ENCODE data around the gene HEATR3.

Gene HEATR3

DNA sequence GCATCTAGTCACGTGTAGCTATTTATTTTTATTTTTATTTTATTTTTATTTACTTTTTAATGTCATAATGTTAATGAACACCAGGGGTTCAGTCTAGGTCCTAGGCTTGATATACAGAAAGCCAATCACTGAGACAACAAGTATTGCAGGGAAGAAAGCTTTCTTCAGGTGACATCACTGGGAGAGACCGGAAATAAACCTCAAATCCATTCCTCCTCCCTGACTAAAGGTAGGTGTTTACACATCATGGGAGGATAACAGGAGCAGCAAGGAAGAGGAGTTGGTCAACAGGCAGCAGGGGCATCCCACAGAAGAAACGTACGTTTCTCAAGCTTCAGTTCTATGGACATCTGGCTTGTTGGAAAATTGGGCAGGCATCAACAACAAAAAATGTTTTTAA, 9.5 kb upstream of the HEATR3 start:
- no peak for TF ChIP-seq ZNF274 (IDR thresholded peaks at IDR 0.05; ENCODE audit: low read depth, low read length)
- TF ChIP-seq YY1 (IDR thresholded peaks at IDR 0.05; ENCODE audit: insufficient read depth, insufficient read length), result no peak
- TF ChIP-seq SUZ12 (IDR thresholded peaks at IDR 0.05; ENCODE audit: extremely low read depth, insufficient read depth, insufficient read length), result no peak
- Histone ChIP-seq H3K4me3 (ENCODE audit: insufficient read length, low read depth) (no peak overlapping the region), H3K27me3 (ENCODE audit: insufficient read depth, insufficient read length) (no peaks in the 10 kb centered on the region), H3K9ac (ENCODE audit: insufficient read length, low read depth) (no peak overlapping the region), H3K4me1 (ENCODE audit: insufficient read depth, insufficient read length) (no peaks in the 10 kb centered on the region), H3K36me3 (ENCODE audit: insufficient read depth, insufficient read length, low read length) (no peaks in the 10 kb centered on the region), H3K9me3 (ENCODE audit: insufficient read depth, low read length) (peaks cover 18% of the 10 kb centered on the region)
- no peak for DNase-seq (ENCODE audit: low read depth, low spot score)

DNA sequence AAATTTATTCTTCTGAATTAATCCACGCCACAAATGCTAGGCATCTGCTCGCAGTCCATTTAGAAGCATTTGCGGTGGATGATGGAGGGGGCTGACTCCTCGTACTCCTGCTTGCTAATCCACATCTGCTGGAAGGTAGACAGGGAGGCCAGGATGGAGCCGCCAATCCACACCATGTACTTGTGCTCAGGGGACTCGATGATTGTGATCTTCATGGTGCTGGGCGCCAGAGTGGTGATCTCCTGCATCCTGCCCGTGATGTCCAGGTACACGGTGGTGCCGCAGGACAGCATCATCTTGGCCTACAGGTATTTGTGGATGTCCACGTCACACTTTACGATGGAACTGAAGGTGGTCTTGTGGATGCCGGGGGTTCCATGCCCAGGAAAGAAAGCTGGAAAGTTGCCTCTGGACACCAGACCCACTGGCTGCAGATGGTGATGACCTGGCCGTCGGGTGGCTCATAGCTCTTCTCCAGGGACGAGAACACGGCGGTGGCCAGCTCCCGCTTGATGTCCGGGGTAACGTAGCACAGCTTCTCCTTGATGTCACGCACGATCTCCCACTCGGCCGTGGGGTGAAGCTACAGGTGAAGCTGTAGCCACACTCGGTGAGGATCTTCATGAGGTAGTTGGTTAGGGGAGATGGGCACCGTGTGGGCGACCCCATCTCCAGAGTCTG, 7.5 kb upstream of the HEATR3 start:
- Histone ChIP-seq H3K9me3 (ENCODE audit: insufficient read depth, low read length) (peaks cover 18% of the 10 kb centered on the region), H3K36me3 (ENCODE audit: insufficient read depth, insufficient read length, low read length) (no peaks in the 10 kb centered on the region), H3K9ac (ENCODE audit: insufficient read length, low read depth) (no peak overlapping the region), H3K4me1 (ENCODE audit: insufficient read depth, insufficient read length) (no peaks in the 10 kb centered on the region), H3K4me3 (ENCODE audit: insufficient read length, low read depth) (no peak overlapping the region), H3K27me3 (ENCODE audit: insufficient read depth, insufficient read length) (no peaks in the 10 kb centered on the region)
- DNase-seq (ENCODE audit: low read depth, low spot score), result no peak
- TF ChIP-seq YY1 (IDR thresholded peaks at IDR 0.05; ENCODE audit: insufficient read depth, insufficient read length), result no peak
- TF ChIP-seq SUZ12 (IDR thresholded peaks at IDR 0.05; ENCODE audit: extremely low read depth, insufficient read depth, insufficient read length), result no peak
- TF ChIP-seq ZNF274 (IDR thresholded peaks at IDR 0.05; ENCODE audit: low read depth, low read length), result no peak

DNA sequence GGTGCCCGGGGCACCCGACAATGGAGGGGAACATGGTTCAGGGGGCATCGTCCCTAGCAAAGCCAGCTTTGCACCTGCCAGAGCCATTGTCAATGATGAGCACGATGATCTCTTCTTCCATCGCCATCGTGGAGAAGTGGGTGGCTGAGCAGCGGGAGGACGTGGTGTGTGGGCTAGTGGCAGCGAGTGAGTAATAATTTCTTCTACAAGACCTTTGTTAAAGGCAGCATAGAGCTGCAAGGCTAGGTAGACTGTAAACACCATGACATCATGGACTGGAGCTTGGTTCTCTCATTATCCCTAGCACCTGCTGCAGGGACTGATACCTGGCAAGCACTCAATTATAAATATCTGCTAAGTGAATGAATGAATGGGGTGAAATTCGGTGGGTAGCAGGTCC, 6.7 kb upstream of the HEATR3 start:
- no peak for TF ChIP-seq ZNF274 (IDR thresholded peaks at IDR 0.05; ENCODE audit: low read depth, low read length)

GRCh38 chr16:50059669-50060068, 6.1 kb upstream of the HEATR3 start:
- Histone ChIP-seq H3K4me1 (ENCODE audit: insufficient read depth, insufficient read length) (no peaks in the 10 kb centered on the region), H3K9ac (ENCODE audit: insufficient read length, low read depth) (no peak overlapping the region), H3K9me3 (ENCODE audit: insufficient read depth, low read length) (peaks cover 18% of the 10 kb centered on the region), H3K36me3 (ENCODE audit: insufficient read depth, insufficient read length, low read length) (no peaks in the 10 kb centered on the region), H3K4me3 (ENCODE audit: insufficient read length, low read depth) (no peak overlapping the region), H3K27me3 (ENCODE audit: insufficient read depth, insufficient read length) (no peaks in the 10 kb centered on the region)
- TF ChIP-seq SUZ12 (IDR thresholded peaks at IDR 0.05; ENCODE audit: extremely low read depth, insufficient read depth, insufficient read length) (no peak), YY1 (IDR thresholded peaks at IDR 0.05; ENCODE audit: insufficient read depth, insufficient read length) (no peak), ZNF274 (IDR thresholded peaks at IDR 0.05; ENCODE audit: low read depth, low read length) (no peak)
- no peak for DNase-seq (ENCODE audit: low read depth, low spot score)

More for the DNA sequence above, 6.7 kb upstream of the HEATR3 start:
- Histone ChIP-seq H3K4me3 (ENCODE audit: insufficient read length, low read depth) (no peak overlapping the region), H3K27me3 (ENCODE audit: insufficient read depth, insufficient read length) (no peaks in the 10 kb centered on the region), H3K9me3 (ENCODE audit: insufficient read depth, low read length) (peaks cover 18% of the 10 kb centered on the region), H3K4me1 (ENCODE audit: insufficient read depth, insufficient read length) (no peaks in the 10 kb centered on the region), H3K9ac (ENCODE audit: insufficient read length, low read depth) (no peak overlapping the region), H3K36me3 (ENCODE audit: insufficient read depth, insufficient read length, low read length) (no peaks in the 10 kb centered on the region)
- DNase-seq (ENCODE audit: low read depth, low spot score), result no peak

DNA sequence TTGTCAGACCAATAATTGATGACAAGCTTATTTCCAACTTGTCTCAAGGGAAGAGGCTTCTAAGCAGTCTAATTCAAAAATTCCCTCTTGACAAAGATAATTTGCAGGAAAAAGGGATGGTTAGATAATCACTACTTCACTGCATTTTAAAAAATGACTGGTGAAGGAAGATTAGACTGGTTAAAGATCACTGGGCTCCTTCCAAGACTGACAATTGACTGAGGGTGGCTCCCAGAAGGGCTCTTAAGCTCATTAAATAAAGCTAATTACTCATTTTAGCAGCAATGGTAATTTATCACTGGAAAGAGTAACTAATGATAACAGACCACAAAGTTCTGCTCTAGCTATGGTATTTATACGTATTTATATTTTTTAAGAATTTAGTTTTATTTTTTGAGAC, 4.4 kb upstream of the HEATR3 start:
- no peak for DNase-seq (ENCODE audit: low read depth, low spot score)
- TF ChIP-seq ZNF274 (IDR thresholded peaks at IDR 0.05; ENCODE audit: low read depth, low read length) (no peak), YY1 (IDR thresholded peaks at IDR 0.05; ENCODE audit: insufficient read depth, insufficient read length) (no peak), SUZ12 (IDR thresholded peaks at IDR 0.05; ENCODE audit: extremely low read depth, insufficient read depth, insufficient read length) (no peak)
- Histone ChIP-seq H3K9me3 (ENCODE audit: insufficient read depth, low read length) (peaks cover 7% of the 10 kb centered on the region), H3K27me3 (ENCODE audit: insufficient read depth, insufficient read length) (no peaks in the 10 kb centered on the region), H3K9ac (ENCODE audit: insufficient read length, low read depth) (no peak overlapping the region), H3K36me3 (ENCODE audit: insufficient read depth, insufficient read length, low read length) (no peaks in the 10 kb centered on the region), H3K4me1 (ENCODE audit: insufficient read depth, insufficient read length) (no peaks in the 10 kb centered on the region), H3K4me3 (ENCODE audit: insufficient read length, low read depth) (no peak overlapping the region)

- Histone ChIP-seq H3K9ac (ENCODE audit: insufficient read length, low read depth) (peak overlapping the region; percentile 38), H3K4me3 (ENCODE audit: insufficient read length, low read depth) (peak overlapping the region; percentile 12), H3K9me3 (ENCODE audit: insufficient read depth, low read length) (no peaks in the 10 kb centered on the region), H3K27me3 (ENCODE audit: insufficient read depth, insufficient read length) (no peaks in the 10 kb centered on the region), H3K36me3 (ENCODE audit: insufficient read depth, insufficient read length, low read length) (peaks cover 21% of the 10 kb centered on the region), H3K4me1 (ENCODE audit: insufficient read depth, insufficient read length) (no peaks in the 10 kb centered on the region)
- no peak for DNase-seq (ENCODE audit: low read depth, low spot score)
- TF ChIP-seq ZNF274 (IDR thresholded peaks at IDR 0.05; ENCODE audit: low read depth, low read length) (no peak), SUZ12 (IDR thresholded peaks at IDR 0.05; ENCODE audit: extremely low read depth, insufficient read depth, insufficient read length) (no peak), YY1 (IDR thresholded peaks at IDR 0.05; ENCODE audit: insufficient read depth, insufficient read length) (no peak)
Observed at GRCh38 chr16:50065241-50065623, 538 bp upstream of the HEATR3 start.

DNA sequence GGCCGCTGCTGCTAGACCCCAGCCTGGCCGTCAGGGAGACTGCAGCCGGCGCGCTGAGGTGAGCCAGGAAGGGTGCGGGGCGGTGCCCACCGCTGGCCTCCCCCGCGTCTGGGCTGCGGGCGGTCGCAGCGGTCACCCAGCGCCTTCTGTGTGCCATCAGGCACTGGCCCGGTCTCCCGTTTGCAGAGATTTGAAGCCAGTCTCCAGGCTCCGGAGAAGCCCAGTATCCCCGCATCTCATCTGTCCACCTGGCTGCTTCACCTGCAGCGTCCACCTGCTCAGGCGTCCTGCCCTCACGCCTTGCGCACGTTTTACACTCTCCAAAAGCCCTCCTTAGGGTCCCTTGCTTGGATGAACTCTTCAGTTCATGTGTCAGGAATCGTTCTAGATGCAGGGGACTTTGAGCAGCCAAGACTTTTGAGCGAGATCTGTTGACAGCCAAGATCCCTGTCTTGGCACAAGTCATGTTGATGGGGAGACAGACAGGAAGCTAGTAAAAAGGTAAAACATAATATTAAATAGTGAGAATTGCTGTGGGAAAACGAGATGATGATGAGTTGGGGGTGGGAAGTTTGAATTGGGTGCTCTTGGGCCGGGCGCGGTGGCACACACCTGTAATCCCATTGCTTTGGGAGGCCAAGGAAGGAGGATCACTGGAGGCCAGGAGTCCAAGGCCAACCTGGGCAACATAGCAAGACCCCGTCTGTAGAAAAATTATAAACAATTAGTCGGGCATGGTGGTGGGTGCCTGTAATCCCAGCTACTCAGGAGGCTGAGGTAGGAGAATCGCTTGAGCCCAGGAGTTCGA, 916 bp downstream of the HEATR3 start:
- no peak for TF ChIP-seq YY1 (IDR thresholded peaks at IDR 0.05; ENCODE audit: insufficient read depth, insufficient read length)
- TF ChIP-seq SUZ12 (IDR thresholded peaks at IDR 0.05; ENCODE audit: extremely low read depth, insufficient read depth, insufficient read length), result no peak
- TF ChIP-seq ZNF274 (IDR thresholded peaks at IDR 0.05; ENCODE audit: low read depth, low read length), result no peak
- Histone ChIP-seq H3K27me3 (ENCODE audit: insufficient read depth, insufficient read length) (no peaks in the 10 kb centered on the region), H3K9me3 (ENCODE audit: insufficient read depth, low read length) (no peaks in the 10 kb centered on the region), H3K36me3 (ENCODE audit: insufficient read depth, insufficient read length, low read length) (peaks cover 36% of the 10 kb centered on the region), H3K9ac (ENCODE audit: insufficient read length, low read depth) (peak overlapping the region; percentile 99), H3K4me1 (ENCODE audit: insufficient read depth, insufficient read length) (no peaks in the 10 kb centered on the region), H3K4me3 (ENCODE audit: insufficient read length, low read depth) (peak overlapping the region; percentile 89)
- DNase-seq (ENCODE audit: low read depth, low spot score), result no peak

Measured in NT2/D1 (cell line).